ENCODE measurements around the gene SLIRP. TPM values are rescaled to one million over a fixed set of nuclear protein-coding genes. Genes with fewer than 3 reads are reported as not detected.
A peak's percentile ranks its signal among the peaks of the same experiment; 100 is the strongest.
"Not testable (repeated sequence)": the region's sequence is repeated elsewhere in the genome, so short reads cannot be mapped to it uniquely, and the experiment has no call there.

SLIRP gene
- total RNA-seq, 1 donor from 2014 or later = 82.3 TPM

DNA sequence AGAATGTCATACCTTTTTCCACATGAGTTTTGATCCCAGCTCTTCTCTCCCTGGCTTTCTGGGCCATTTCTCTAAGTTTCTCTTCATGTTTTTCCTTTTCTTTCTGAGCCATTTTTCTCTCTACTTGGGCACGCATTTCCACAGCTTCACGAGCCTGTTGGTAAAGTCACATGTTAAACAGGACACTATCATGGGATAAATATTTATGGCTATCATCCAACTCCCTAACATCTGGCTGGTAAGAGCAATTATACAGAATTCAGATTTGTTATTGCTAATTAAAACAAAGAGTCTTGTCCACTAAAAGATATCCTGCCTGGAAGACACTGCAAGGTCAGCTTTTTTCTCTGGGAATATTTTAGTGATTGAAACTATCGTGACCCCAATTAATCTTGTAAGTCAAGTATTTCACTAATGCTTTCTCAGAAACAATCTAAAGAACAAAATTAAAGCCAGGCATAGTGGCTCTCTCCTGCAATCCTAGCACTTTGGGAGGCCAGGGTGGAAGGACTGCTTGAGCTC is 23.1 kb downstream of the SLIRP start:
- intact Hi-C loops (cut with DNase I) = no loop called here
- no peak for DNase-seq (ENCODE audit: low spot score)
- ATAC-seq = no peak

DNA sequence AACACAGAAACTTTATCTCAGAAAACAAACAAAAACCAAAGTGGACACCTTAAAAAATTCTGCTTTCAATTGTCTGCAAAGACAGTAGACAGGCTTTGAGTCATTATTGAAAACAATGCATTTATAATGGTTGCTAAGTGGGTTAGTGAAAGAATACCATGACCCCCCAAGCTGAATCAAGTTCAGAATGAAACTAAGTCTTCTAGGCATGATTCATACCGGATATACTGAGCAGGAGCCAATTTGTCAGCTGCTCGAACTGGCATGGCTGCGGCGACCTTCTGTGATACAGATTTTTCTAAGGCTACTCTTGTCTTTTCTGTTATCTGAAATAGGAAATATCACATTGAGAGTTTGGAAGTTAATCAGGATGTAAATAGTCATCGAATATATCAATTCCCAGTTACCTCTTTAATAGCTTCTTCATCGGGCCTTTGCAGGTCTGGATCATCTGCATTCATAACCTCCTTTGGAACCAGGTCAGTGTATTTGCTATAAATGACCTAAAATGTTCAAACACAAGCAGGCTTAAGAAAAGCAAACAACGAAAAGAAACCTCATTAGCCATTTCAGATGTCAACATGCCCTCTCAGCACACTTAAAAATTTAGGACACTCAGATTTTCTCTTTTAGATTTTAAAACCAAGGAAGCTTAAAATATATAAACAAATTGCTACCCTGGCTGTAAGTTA is 30.8 kb downstream of the SLIRP start:
- ATAC-seq (no peak), DNase-seq (ENCODE audit: low spot score) (no peak)
- intact Hi-C loops (cut with DNase I) = no loop called here

DNA sequence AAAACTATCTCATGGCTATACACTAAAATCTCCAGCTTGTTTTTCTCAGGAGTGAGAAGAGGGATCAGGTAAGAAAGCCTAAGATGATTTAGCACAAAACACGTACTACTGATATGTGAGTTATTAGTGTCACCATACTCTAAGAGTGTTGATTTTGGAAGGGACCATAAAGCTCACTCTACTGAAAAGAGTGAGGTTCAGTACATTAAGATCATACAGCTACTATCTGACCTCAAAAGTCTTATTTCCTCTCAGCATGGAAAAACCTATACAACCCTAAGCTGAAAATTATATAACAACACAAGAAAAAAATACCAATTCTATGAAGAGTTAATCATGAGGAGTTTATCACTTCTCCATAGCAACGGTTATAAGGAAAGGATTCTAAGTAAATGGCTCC is 33.5 kb downstream of the SLIRP start:
- intact Hi-C loops (cut with DNase I) = no loop called here

DNA sequence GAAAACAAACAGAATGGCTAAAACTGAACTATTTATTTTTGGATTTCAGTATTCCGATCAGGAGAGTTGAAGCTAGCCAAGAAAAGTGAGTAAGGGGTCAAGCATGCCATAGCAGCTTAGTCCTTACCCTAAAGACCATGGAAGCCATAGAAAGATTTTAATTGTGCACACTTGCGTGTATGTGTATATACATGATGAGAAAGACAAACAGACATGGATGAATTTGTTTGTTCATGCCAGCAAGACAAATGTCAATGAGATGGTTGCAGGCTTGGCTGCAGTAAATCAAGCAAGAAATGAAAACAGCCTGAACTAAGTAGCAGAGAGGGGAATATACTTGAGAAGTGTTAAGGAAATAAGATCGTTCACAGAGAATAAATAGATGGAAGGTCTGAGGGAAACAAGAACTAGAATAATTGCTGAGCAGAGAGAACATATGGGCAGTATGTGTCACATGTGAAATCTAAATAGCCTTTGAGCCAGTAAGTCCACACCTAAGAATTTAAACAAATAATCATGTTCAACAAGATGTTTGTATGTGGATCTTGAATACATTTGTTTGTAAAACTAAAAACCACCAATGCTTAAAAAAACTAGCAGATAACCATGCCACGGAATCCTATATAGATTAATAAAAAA is 38.3 kb downstream of the SLIRP start:
- DNase-seq (ENCODE audit: low spot score) (no peak), ATAC-seq (no peak)
- intact Hi-C loops (cut with DNase I) = no loop called here

More for the DNA sequence above, 33.5 kb downstream of the SLIRP start:
- DNase-seq (ENCODE audit: low spot score) (no peak), ATAC-seq (no peak)

DNA sequence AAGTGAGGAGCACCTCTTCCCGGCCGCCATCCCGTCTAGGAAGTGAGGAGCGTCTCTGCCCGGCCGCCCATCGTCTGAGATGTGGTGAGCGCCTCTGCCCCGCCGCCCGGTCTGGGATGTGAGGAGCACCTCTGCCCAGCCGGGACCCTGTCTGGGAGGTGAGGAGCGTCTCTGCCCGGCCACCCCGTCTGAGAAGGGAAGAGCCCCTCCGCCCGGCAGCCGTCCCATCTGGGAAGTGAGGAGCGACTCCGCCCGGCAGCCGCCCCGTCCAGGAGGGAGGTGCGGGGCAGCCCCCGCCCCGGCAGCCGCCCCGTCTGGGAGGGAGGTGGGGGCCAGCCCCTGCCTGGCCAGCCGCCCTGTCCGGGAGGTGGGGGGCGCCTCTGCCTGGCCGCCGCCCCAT is 39.5 kb downstream of the SLIRP start:
- DNase-seq (ENCODE audit: low spot score); intact Hi-C loops (cut with DNase I); ATAC-seq: not testable (repeated sequence)

DNA sequence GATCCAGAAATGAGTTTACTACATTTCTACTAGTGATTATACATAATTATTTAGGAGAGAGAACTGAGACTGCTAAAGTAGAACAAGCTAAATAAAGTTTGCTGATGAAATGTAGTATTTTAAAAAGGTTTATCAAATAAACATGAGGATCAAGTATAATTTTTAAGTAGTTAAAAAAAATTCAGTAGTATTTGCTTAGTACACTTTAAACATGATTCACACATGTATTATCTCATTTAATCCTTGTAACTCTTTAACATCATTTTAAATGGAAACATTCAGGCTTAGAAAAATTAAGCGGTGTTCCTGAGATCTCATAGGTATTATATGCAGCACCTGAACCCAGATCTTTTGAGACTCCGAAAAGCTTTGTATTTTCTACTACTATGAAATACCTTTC is 44.4 kb downstream of the SLIRP start:
- intact Hi-C loops (cut with DNase I) = no loop called here
- DNase-seq (ENCODE audit: low spot score) = no peak
- no peak for ATAC-seq

DNA sequence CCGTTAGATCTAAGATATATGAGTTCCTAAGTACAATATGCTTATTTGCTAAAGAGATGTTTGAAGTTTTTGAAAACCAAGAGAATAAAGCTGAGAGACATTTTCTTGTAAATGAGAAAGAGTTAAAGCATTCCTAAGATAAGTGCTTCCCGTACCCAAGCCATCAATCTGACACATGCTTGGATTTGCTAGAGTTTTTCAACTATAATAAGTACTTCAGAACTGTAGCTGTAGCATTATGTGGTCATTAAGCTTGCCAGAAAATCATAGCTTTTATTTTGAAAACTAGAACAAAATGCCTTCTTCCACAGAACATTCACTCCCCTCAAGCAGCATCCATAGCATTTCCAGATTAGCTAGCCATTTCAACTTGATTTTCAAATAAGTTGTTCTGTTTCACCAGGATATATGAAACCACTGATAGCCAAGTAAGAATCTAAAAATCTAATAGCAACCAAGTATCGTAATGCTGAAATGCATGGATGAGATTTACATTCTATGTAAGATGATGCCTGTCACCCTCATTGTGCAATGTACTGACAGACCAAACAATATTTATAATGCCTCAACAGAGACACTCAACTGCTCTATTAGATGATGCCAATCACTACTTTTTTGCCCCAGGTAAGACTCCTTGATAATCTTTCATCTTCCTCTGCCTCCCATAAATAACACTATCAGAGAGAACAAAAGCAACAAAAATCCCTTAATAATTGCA is 45.1 kb downstream of the SLIRP start:
- intact Hi-C loops (cut with DNase I) = no loop called here
- no peak for DNase-seq (ENCODE audit: low spot score)
- no peak for ATAC-seq

DNA sequence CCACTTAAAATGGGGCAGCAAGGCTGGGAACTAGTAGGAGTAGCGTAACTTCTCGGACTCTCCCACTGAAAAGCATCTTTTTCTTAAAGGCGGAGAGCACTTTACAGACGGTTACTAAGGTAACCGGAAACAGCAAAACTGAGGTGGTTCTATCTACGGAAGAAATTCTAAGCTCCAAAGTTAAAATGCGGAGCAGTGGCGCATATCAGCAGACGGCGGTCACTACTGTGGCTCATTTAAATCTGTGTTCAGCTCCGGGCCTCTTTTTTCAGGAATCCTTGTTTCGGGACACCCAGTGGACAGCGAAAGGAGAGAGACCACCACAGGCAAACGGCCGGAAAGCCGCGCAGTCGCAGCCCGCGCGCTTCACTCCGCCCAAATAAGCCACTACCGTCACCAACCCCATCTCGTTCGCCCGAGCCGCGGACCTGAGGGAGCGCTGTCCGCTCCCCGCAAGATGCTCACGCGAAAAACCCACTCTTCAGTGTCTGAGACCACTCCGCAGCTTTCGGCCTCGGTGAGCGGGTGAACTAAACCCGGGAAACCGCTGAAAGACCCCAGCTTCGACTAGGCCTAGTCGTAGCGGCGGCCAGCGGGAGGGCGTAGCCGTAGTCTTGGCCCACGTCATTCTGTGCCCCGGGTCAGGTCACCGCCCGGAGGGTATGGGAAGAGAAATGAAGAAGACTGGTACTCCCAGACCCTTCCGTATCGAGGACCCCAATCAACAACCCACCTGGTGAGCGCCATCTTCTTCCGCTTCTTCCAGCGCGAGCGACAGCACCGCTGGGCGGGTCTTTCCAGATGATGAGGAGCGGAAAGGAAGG is 52.7 kb downstream of the SLIRP start, which contains the start of gene SNW1:
Gene SNW1, minus strand, starts transcription at position 776 of the 824 bp plus-strand sequence. Its CDS starts 29 bp downstream, at position 747.
- intact Hi-C loops (cut with DNase I) = no loop called here
- ATAC-seq (peak; percentile 99), DNase-seq (ENCODE audit: low spot score) (peak; percentile 95)

DNA sequence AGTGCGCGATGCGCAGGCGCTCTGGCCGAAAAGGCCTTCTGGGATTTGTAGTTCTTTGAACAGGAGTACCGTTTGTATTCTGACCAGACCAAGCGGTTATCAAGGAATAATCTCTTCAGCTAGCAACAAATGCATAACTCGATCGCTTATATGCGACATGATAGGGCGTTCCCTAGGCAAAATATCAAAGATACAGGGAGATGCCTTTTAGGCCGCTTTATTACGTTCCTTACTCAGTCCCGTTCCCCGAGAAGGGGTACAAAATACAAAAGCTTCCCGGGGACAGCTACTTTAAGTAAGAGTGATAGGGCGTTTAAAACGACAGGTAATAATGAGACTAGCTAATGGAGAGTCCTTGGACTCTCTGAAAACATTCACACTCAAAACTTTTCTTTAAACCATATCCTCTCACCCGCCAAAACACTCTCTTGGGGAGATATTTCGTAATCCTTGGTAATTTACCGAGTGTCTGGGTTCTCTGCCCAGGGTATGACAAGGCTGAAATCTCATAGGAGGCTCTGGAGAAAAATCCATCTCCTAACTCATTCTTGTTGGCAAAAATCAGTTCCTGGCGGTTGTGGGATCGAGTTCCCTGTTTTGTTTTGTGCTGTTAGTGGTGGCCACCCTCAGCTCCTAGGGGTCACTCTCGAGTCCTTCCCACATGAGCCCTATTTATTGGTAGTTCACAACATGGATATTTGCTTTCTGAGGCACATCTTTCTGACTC is 53.5 kb downstream of the SLIRP start:
- DNase-seq (ENCODE audit: low spot score) (no peak), ATAC-seq (peak; percentile 91)
- intact Hi-C loops (cut with DNase I) = no loop called here

DNA sequence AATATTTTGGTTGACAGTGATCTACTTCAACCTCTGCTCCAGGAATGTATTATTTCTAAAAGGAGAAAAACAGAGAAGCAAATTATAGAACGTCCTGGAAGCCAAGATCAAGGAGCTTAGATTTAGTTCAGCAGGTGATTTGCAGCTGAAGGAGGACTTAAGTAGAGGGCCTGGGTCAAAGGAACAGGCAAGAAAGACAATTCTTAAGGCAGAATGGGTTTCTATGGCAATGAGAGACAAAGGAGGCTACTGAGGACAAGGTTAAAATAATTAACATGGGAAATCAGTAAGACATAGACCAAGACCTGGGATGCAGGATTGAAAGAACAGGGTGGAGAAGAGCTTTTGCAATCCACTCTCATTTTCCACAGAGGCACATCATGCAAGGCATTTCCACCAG is 55.4 kb downstream of the SLIRP start:
- intact Hi-C loops (cut with DNase I) = no loop called here
- ATAC-seq (no peak), DNase-seq (ENCODE audit: low spot score) (no peak)

DNA sequence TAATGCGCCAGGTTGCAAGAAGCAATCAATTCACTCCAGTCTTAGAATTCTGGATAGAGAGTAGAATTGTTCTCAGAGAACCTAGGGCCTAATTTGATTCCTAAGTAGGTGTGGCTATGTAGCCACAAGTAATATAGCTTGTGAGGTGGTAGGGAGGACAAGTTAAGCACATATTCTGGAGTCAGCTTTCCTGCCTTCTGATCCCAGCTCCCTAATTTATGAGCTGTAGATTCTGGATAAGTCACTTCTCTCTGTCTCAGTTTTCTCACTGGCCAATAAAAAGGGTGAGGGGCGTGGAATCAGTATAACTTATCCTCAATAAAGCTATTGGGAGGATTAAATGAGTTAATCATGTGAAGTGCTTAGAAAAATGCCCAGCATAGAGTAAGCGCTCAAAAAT is 56.1 kb downstream of the SLIRP start:
- ATAC-seq = no peak
- DNase-seq (ENCODE audit: low spot score) = no peak
- intact Hi-C loops (cut with DNase I) = no loop called here

Other genes with a start within 250 kb of the SLIRP start
- gene ISM2, start 209.3 kb upstream of the SLIRP start, total RNA-seq = 0.31 TPM
- 65.1 TPM for gene SPTLC2, start 91.5 kb upstream of the SLIRP start, total RNA-seq
- 15.4 TPM for gene ALKBH1, start 80 bp upstream of the SLIRP start, total RNA-seq
- 69.3 TPM for gene SNW1, start 53.1 kb downstream of the SLIRP start, total RNA-seq
- 8.2 TPM for gene ADCK1, start 92.0 kb downstream of the SLIRP start, total RNA-seq